Measurements from ENCODE around the gene TACC2.

GRCh38 chr10:122029499-122030199 lies 40.7 kb downstream of the TACC2 start:
- TF ChIP-seq EZH2phosphoT487 (IDR thresholded peaks at IDR 0.05; ENCODE audit: insufficient read depth, low read depth), result no peak
- no peak for TF ChIP-seq EZH2 (IDR thresholded peaks at IDR 0.05; ENCODE audit: insufficient read depth, poor library complexity, severe bottlenecking)
